ENCODE measurements around the gene ST6GALNAC5.

DNA sequence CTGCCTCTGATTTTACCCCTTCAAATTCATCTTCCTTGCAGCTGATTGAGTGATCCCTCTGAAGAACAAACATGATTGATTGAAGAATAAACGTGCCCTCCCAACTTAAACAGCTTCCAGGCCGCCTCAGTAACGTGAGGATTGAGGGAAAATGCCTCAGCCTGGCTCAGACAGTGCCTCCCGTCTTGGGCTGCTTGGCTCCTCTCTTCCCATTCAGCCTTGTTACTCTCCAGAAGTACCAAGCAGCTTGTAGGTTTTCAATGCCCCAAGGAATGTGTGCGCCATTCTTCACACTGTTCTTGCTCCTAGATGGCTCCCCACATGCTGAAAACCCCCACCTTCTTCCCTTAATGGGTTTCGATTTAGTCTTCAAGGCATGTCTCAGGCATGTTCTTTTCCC is 51.8 kb downstream of the ST6GALNAC5 start:
- TF ChIP-seq, protein P1, sequence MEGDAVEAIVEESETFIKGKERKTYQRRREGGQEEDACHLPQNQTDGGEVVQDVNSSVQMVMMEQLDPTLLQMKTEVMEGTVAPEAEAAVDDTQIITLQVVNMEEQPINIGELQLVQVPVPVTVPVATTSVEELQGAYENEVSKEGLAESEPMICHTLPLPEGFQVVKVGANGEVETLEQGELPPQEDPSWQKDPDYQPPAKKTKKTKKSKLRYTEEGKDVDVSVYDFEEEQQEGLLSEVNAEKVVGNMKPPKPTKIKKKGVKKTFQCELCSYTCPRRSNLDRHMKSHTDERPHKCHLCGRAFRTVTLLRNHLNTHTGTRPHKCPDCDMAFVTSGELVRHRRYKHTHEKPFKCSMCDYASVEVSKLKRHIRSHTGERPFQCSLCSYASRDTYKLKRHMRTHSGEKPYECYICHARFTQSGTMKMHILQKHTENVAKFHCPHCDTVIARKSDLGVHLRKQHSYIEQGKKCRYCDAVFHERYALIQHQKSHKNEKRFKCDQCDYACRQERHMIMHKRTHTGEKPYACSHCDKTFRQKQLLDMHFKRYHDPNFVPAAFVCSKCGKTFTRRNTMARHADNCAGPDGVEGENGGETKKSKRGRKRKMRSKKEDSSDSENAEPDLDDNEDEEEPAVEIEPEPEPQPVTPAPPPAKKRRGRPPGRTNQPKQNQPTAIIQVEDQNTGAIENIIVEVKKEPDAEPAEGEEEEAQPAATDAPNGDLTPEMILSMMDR (IDR thresholded peaks at IDR 0.05): no peak
- TF ChIP-seq POLR2A (IDR thresholded peaks at IDR 0.05): no peak
